Cortex of kidney (tissue), 1 donor: ENCODE results near the gene AGXT.

ENCODE experiments used
- DNase-seq: peaks from one replicate; lab custom pipeline; 2025; lab: John Stamatoyannopoulos, UW

AGXT gene

DNA sequence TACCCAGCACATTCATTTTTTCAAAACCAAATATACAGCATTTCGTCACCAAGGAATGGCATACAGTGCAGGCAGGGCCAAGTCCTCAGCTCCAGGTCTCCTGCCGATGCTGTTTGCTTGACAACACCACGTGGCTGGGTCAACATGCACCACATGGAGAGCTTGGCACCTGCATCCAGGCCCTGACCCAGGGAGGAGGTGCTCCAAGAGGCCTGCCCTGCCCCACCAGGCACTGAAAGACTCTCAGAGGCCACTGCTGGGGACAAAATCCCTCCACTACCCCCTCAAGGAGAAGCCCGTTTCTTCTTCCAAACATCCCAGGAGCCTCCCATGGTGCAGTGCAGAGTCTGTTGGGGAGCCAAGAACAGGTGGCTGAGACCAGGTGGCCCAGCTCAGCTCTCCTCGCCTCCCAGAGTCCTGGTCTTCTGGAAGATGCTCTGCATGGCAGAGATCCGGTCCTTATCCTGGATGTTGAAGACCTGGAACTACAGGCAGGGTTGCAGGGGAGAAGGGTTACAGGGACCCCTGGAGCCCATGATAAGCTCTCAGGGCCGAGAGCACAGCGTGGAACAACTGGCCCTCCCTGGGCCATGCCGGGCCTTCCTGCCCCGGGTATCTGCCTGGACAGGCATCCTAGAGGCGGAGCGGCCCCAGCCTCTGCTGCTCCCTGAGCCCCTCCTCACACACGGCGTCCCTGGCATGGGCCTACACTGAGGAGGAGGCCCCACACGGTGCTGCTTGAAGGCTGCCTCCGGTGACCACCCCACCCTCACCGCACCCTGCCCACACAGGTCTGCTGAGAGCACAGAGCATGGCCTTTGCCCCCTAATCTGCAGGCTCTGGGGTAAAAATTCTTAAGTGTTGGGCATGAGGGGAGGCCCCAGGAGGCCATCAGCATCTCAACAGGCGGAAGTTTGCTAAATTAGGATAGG is 18.3 kb downstream of the AGXT start:
- no peak for DNase-seq

DNA sequence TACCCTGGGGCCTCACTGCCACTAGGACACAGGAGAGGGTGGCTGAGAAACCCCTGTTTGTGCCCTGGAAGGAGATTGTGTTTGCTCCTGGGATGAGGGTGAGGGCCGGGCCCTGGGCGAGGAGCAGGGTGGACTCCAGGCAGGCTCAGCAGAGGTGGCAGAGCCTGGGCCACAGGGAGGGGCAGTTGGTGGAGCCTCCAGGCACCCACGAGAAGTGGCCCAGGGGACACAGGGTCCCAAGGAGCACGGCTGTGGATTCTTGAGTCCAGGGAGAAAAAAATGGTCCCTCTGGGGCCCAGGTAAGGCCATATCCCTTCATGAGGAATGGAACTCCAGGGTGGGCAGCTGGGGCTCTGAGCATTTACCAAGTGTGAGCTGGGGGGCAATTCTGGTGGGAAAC is 19.0 kb downstream of the AGXT start:
- no peak for DNase-seq

DNA sequence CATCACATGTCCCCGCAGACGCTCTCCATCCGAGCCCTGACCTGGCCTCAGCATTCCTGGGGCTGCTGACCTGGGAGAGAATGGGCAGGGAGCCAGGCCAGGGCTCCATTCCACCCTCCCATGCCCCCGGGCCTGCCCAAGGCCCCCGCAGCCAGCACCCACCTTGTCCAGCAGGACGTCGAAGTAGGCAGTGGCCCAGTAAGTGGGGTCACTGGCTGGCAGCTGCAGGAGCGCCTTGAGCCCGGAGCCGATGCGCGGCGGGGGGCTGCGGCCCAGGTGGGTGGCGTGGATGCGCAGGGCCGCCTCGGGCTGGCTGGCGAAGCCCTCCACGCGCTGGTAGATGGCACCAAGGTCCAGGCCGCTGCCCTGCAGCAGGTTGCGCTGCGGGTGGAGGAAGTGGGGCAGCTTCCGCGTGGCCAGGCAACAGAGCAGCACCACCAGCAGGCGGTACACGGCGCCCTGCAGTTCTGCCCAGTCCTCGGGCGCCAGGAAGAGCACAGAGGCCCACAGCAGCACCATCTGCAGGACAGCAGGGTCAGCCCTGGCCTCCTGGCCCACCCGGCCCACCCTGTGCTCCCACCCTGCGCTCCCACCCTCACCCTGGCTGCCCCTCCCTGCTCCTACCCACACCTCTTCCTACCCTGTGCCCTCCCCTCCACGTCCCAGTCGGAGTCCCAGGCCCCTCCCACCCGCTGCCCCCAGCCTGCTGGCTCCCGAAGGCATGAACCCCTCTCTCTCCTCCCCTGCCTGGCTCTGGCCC is 19.7 kb downstream of the AGXT start:
- no peak for DNase-seq

DNA sequence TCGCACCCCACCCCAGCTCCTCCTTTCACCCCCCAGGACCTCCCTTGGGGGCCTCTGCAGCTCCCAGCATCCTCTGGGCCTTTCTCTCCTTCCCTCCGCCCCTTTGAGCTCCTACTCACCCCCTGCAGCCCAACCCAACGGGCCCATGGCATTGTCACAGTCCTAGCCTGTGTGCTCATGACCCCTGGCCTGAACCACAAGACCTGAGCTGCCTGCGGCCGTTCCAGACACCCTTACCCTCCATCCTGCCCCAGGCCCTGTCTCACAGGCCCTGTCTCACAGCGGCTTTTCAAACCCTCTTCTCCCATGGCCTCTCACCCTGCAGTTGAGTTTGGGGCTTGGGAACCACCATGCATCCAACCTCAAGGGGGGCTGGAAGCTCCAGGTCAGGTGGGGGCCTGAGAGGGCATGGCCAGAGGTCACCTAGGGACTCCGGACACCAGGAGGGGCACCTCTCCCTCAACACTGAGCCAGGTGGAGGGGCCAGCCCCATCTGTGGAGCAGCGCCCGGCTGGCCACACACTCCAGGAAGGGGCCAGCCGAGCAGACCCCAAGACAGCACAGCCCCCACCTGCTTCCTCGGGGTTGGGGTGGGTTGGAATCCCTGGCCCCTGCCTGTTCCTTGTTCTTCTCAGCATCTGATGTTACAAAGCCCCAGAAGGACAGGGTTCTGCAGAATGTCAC is 20.4 kb downstream of the AGXT start:
- DNase-seq = no peak

DNA sequence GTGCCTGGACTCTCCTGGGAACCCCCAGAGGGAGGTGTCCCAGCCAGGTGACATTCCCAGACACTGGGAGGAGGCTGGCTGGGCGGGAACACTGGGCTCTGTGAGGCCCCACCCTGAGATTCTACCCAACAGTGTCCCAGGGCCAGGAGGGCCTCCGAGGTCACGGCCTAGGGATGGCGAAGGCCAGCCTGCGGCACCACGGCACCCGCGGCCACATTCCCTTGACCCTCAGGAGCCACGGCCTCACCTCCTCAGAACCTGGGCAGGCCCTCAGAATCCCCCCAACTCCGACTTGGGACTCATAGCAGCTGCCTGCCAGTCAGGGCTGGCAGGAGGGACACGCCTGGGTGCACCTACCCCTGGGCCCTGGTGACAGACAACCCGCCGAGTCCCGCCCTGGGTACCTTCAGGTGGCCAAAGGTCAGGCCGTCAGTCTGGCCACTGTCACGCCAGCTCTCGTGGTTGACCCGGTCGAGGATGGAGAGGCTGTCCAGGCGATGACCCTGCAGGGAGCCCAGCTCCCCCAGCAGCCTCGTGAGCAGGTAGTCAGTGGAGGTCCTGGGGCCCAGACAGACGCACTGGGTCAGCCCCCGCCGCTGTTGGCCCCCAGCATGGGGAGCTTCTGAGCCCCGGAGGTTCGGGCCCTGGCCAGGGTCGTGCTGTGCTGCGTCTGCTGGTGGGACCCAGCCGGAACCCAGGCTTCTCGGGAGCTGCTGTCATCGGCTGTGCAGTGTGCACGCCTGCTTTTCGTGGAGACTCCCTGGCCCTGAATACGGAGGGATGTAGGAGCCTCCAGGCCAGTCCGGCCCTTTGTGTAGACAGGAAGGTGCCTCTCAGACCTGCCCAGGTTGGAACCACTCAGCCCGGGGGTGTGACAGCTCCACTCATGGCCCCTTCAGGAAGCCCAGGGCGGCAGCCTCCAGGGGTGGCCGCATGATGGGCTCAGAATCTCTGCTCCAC is 21.3 kb downstream of the AGXT start:
- DNase-seq = no peak

DNA sequence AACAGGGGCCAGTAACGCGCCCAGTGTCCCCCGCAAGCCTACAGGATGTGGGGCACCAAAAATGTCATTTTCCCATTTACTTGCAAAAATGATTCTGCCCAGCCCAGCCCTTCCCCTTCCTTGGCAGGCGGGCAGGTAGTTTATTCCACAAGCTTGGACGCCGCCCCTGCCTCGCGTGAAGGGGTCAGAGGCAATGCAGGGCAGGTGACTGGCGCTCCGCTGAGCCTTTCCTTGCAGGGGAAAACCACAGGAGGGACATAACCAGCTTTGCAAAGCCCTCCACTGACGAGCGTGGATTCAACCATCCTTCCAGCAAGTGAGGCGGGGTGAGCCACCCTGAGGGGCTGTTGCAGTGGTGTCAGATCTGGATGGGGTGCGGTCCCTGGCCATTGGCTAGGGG is 22.1 kb downstream of the AGXT start:
- DNase-seq = no peak

DNA sequence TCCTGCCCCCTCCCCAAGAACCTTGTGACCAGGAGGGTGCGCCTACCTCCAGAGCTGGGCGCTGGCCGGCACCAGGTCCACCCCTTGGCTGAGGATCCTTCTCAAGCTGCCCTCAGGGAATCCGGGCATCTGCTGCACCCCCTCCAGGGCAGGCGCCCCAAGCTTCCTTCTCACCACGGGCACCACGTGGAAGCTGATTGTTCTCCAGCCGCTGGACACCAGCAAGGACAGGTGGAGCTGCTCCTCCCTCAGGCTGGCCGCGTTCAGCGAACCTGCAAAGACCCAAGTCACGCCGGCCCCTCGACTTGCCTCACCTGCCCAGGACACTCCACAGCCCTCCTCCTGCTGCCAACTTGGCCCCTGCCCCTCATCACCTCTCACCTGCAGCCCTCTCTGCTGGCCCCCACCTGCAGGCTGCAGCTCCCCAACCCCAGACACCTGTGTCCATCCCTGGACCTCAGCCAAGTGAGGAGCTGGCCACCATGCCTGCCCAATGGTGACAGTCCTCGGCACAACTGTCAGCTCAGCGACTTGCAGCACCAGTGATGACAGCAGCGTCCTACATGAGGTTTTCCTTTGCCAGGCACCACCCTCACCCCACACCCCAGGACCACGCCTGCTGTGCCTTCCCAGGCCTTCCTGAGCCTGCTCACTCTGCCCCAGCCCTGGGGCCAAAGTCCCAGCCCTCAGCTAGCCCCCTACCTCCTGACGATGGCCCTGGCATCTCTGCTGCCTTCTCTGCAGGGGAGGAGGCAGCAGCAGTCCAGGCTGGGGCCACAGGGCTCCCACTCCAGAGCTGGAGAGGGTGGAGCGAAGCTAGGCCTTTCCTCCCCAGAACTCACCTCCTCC is 23.1 kb downstream of the AGXT start:
- no peak for DNase-seq

DNA sequence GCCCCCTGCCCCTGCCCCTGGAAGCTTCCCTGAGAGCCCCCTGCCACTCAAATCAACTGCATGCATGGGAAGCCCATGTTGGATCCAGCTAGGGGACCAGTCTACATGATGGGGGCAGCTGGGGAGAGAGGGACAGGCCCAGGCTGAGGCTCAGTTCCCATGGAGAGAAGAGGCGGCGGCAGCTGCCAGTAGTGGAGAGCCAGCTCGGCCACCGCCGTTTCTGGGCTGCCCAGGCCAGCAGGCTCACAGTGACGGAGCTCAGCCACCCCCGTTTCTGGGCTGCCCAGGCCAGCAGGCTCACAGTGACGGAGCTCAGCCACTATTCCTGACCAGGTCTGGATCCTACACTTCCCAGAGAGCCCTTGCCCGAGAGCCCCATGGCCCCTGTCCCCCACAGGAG is 23.7 kb downstream of the AGXT start:
- no peak for DNase-seq

DNA sequence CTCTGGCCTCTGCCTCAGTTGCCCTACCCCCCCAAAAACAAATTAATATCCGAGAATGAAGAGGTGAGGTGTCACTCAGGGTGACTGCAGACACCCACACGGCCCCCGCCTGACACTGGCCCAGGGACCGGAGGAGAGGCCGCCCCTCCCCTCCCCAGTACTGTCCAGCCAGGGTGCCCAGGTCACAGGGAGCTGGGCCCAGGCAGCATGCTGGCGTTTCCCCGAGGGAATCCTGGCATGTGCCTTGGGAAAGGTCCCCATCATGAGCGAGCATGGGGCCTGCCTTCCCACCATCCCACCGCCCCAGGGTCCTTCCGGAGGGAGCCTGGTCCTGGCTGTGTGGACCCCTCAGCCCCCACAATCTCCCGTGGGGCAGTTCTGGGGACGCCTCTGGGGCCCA is 24.3 kb downstream of the AGXT start:
- DNase-seq = no peak

DNA sequence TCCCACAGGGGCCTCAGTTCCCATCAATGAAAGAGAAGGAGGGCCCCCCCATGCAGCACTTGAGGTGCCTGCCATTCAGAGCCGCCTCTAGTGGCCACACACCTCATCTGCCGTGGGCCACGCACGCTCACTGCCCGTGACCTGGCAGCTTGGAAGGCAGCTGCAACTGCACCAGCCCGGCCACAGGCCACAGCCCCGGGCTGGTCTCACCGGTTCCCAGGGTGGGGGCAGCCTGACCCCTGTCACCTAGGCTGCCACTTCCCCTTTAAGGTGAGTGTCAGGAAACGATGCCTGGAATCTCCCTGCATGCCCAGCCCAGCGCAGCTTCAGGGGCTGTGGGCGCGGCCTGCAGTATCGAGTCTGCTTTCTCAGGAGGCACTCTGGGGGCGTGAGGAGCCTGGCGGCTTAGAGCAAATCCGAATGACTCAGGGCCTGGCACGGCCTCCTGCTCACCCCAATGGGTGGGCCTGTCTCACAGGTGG is 24.8 kb downstream of the AGXT start:
- no peak for DNase-seq

DNA sequence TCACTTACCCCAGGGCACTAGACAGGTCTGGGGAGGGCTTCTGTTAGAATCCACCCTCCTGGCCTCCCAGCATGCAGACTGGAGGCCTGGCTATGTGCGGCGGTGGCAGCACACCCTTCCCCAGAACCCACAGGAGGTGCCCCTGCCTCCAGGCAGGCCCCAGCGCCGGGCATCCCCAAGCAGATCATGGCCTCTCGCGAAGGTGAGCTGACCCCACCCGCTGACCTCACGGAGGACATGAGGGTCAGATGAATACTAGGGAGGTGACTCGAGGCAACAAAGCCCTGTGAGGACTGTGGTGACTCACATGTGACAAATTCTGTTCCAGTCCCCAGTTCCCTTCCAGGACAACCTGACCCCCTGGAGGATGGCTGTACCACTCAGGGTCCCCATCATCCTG is 25.4 kb downstream of the AGXT start:
- no peak for DNase-seq

DNA sequence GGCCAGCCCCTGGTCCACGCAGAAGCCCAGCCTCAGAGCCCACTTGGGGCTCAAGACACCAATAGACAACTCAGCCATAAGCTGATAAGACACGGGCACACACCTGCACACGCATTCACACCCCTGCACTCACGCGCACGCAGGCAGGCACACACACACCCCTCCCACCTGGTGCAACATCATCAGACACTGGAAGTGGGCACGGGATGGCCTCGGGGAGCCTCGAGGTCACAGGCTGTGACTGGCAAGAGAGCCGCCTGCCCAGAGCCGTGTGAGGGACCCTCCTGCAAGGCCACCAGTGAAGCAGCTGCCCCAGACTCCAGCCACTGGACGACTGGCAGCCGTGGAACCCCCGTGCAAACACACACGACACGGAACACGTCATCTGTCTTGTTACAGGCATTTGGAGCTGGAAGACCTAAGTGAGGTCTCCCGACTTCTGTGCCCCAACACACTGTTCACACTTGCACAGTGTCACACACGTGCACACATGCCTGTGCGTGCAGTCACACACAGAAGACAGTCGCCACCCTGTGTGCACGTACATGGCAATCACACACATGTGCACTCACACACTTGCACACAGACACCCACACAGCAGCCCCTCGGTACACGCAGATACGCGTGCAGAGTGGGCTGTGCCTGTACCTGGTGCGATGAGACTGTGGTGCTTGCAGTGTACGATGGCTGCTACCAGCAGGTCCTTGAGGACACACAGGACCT is 26.4 kb downstream of the AGXT start:
- no peak for DNase-seq

DNA sequence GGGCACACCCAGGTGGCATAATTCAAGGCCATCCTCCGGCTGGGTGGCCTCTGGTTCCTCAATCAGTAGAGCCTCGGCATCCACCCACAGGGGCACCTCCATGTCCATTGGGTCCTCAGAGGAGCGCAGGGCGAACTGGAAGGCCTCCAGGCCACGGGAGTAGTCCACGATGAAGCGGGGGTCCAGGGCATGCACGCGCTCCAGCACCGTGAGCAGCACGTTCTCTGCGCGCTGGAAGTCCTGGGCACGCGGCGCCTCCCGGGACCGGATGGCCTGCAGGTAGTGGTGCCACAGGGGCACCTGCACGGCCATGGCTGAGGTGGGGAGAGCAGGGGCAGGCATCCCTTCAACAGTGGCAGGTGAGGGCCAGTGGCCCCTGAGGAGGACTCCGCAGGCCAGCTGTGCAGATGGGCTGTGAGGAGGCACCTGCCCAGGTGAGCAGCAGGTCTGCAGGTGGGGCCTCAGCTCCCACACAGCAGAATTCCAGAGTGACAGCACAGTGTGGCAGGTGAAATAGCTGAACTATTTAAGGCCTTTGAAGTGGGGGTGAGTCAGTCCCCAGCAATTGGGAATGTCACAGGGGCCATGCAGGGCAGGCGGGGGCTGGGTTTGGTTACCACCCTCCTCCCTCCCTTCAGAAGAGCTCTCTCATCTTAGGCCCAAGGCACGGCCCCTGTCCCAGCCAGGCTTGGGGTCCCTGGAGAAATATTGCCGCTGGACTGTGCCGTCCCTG is 27.2 kb downstream of the AGXT start, which contains the start of gene MAB21L4:
MAB21L4 (minus strand) TSS at position 501 of the 733 bp plus-strand sequence; CDS start at position 342, 159 bp downstream.
- no peak for DNase-seq

DNA sequence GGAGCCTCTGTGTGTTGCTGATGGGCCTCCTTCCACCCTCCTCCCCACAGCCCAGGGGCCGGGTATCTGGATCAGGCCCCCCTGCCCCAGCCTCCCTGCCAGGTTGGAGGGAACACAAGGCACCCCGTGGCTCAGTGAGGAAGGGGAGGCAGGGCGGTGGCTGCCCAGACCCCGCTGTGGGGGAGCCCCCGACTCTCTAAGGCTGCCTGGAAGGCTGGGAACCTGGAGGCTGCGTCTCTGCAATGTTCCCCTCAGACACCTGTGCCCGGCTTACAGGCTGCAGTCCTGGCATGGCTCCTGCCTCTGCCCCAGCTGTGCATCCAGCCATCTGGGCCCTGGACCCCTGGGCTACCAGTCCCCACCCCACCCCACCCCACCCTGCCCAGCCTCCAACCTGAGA is 27.8 kb downstream of the AGXT start:
- no peak for DNase-seq

DNA sequence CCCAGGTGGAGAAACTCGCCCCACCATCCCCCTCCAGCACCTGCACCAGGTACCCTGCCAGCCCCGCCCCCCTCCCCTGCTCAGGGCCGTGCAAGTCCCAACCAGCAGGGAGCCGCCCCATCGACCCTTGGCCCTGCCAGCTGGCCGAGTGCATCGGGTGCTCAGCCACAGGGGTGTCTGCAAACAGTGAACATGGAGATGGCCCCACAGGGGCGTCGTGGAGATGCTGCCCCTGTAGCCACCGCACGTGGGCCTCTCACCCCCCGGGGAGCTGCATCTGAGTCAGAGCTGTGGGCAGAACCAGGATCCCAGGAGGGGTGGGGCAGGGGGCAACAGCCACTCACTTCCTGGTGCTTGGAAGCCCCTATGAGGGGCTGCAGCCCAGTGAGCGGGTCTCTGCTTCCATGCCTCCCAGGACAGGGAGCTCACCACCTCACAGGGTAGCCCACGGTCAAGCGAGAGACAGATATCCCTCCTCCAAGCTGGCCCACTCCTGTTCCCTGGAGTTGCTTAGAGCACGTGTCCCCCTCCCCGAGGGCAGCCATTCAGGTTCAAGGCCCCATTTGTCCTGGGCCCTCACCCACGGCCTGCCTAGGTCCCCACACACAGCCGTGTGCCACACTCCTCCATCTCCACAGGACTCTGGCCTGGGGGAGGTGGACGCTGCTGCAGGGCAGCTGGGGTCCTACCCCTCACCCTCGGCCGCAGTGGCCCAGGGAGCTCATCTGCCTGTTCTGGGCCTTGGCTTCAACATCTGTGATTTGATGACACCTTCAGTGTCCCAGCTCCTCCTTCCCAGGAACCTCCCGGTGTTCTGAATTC is 28.5 kb downstream of the AGXT start:
- no peak for DNase-seq

DNA sequence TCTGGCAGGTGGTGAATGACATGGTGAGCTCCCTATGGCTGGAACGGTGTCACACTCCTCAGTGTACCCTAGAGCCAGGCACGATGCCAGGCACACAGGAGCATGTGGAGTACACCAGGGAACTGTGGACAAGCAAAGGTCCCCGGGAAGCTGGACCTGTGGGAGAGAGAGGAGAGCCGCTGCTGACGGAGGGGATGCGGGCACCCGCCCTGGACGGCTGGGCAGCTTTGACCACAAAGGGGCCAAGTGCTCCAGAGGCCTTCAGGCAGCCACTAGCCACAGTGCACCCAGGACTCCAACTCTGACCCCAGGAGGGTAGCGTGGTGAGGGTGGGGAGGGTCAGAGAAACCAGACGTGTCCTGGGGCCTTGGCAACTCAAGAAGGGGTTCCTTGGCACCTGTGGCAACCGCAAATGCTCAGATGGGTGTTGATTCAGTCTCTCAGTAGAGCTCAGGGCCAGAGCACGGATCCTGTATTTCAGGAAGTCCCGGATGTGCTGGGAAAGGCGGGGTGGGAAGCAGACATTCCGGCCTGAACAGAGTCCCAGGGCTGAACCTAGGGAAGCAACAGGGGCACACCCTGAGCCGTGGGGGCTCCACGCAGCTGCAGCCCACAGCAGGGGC is 29.6 kb downstream of the AGXT start:
- no peak for DNase-seq

DNA sequence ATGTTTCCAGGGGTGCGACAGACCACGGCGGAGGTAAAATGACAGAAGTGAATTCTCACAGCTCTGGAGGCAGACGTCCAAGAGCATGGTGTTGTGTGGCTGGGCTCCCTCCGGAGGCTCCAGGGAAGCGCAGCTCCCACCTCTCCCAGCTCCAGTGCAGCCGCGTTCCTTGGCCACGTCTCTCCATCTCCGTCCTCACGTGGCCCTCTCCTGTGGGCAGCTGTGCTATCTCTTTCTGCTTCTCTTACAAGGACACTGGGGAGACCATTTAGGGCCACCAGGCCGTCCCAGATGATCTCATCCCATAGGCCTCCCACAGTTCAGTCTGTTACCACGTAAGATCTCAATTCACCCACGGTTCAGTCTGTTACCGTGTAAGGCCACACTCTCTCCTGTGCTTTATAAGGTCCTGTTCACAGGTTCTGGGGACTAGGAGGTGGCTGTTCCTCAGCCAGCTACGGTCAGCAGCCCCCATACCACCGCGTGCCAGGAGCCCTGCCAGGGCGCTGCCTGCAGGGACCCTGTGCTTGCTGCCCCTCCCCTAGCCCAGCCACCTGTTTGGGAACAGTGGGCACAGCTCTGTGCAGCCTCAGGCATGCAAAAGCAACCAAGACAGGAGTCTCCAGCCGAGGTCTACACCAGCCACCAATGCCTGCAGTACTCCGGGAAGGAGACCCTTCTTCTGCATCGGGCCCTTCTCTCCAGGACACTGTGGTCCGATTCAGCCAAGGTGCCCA is 30.3 kb downstream of the AGXT start:
- DNase-seq = no peak
